GM15510 (cell line): ENCODE data around the gene RACGAP1.

ENCODE experiments used
- POLR2A ChIP-seq: IDR thresholded peaks from 3 replicates; pipeline ENCODE4 v1.6.1; 2011; ENCODE audit warnings: borderline replicate concordance; ENCODE audit not compliant: insufficient read length; ENCODE audit errors: extremely low read depth

RACGAP1 gene, protein sequence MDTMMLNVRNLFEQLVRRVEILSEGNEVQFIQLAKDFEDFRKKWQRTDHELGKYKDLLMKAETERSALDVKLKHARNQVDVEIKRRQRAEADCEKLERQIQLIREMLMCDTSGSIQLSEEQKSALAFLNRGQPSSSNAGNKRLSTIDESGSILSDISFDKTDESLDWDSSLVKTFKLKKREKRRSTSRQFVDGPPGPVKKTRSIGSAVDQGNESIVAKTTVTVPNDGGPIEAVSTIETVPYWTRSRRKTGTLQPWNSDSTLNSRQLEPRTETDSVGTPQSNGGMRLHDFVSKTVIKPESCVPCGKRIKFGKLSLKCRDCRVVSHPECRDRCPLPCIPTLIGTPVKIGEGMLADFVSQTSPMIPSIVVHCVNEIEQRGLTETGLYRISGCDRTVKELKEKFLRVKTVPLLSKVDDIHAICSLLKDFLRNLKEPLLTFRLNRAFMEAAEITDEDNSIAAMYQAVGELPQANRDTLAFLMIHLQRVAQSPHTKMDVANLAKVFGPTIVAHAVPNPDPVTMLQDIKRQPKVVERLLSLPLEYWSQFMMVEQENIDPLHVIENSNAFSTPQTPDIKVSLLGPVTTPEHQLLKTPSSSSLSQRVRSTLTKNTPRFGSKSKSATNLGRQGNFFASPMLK

DNA sequence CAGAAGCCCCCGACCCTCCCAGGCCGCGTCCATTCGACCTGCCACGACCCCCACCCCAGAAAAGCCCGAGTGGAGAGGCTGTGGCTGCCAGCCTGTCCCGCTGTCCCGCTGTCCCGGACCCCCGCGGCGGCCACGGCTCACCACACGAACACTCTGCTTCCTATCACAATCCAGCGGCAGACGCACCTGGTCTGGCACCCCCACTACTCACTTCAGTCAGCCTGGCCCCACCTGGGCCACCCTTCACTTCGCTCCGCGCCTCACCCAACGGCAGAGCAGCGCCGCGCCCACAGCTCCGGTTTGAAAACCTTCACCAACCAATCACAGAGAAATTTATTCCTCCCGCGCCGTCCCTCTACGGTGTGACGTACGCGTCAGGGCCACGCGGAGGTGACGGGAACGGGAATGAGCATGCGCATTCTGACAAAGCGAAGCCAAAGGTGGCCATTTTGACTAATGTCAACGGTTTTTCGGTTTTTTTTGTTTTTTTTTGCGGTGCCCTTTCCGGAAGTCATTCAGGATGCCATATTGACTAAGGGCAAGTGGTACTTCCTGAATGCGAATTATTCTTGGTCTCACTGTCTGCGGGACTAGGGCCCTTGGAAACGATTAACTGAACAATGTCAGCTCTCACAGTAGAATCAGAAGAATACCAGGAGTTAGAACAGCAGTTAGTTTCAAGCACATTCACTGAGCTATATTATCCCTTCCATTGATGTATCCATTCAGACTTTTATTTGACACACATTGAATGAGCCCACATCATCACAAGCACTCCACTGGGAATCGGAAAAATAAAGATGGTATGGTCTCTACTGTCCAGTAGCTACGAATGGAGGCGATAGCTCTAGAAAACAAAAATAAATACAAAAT, at the start of gene RACGAP1:
Gene RACGAP1, minus strand, starts transcription at position 308 of the 873 bp plus-strand sequence. CDS start 8,779 bp downstream, outside the sequence.
- peak; percentile 59 for TF ChIP-seq POLR2A

DNA sequence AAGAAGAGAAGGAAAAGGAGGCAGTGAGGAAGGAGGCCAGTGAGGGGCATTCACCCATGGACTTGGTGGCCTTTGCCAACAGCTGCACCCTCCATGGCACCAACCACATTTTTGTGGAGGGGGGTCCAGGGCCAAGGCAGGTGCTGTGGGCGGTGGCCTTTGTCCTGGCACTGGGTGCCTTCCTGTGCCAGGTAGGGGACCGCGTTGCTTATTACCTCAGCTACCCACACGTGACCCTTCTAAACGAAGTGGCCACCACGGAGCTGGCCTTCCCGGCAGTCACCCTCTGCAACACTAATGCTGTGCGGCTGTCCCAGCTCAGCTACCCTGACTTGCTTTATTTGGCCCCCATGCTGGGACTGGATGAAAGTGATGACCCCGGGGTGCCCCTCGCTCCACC, 48.4 kb upstream of the RACGAP1 start:
- no peak for TF ChIP-seq POLR2A

DNA sequence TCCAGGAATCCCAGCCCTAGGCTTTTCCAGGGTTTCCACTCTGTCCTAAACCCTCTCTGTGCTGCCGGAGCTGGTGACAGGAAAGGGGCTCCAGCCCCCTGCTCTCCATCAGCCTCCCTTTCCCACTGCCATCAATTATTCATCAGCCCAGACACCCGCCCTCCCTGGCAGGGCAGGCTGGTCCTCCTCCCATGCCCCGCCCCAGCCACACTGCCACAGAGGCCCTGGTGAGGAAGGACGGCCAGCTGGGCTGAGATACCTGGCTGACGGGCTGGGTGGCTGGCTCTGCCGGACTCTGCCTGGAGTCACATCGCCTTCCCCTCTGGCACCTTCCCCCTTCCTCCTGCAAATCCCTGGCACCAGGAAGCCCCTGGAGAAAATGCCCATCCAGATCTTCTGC, 47.9 kb upstream of the RACGAP1 start:
- no peak for TF ChIP-seq POLR2A

DNA sequence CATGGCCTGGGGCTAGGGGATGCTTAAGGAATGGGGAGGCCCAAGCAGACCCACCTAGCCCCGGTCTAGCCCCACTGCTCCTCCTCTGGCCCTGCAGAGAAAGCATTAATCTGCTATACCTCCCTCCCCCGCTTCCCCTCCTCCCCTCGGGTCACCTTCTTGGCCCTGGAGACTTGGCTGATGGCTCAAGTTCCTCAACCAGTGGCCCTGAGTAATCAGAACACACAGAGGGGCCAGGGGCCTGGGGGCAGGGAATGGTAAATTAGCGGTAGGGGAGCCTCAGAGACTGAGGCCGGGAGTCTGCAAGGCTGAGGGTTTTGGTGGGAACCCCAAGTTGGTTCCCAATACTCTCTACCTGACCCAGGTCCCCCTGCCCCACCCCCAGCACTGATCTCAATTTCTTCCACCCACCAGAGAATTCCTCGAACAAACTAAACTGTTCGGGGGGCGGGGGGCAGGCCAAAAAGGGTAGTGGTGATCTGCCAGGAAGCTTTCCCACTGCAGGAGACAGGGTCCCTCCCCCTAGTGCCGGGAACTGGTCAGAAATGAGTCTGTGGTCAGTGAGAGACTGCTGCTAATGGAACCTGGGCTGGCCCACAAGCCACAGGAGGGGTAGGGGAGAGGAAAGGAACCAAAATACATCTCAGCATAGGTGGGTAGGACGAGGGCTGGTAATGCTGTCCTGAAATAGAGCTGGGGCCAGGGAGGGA, 47.1 kb upstream of the RACGAP1 start:
- no peak for TF ChIP-seq POLR2A

DNA sequence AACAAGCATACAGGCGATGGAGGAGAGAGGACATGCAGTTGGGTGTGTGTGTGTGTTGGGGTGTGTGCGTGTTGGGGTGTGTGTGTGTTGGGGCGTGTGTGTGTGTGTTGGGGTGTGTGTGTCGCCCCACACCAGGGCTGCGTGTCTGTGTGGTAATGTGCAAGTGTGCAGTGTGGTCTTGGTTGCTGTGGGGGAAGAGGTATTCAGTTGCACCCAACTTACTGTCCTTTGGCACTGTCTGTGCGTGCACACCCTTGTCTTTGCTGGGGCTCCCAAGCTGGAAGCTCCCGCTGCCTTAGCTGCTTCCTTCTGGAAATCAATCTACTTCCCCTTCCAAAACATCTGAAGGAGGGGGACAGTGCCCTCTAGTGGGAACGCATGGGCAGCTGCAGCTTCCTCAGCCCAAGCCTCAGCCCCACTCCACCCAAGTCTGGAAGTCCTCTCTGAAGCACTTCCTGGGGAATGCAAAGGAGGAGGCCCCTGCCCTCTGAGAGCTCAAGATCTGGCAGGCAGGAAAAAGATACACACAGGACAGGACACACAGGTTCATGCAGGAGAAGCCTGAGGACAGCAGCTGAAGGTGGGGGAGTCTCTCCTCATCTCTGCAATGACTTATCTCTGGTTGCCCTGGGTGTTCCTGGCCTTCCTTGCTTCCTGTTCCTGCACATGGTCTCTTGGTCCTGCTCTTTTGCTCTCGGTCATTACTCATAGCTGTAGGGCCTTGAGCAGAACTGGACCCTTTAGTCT, 45.2 kb upstream of the RACGAP1 start:
- no peak for TF ChIP-seq POLR2A

DNA sequence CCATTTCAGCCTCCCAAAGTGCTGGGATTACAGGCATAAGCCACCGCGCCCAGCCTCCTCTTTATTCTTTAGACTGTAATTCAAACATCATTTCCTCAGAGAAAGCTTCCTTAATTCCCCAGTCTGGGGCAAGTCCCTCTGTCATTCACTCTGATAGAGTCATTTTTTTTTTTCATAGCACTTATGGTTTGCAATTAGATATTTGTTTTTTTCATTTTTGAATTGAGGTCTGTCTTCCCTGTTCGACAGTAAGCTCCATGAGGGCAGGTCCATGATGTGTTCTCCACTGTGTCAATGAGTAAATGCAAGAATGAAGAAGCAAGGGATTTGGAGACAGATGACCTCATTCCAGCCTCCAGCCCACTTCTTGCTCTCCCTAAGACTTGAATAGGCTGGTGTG, 44.2 kb upstream of the RACGAP1 start:
- TF ChIP-seq POLR2A: no peak

DNA sequence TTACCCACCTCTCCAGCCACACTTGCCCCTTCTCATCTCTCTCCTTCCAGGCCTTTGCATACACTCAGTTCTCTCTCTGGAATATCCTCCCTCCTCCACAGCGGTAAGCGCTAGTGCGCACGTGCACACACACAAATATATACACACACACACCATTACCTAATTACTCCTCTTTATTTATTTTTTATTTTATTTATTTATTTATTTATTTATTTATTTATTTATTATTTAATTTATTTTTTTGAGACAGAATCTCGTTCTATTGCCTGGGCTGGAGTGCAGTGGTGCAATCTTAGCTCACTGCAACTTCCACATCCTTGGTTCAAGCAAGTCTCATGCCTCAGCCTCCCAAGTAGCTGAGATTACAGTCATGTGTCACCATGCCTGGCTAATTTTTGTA, 43.8 kb upstream of the RACGAP1 start:
- no peak for TF ChIP-seq POLR2A

DNA sequence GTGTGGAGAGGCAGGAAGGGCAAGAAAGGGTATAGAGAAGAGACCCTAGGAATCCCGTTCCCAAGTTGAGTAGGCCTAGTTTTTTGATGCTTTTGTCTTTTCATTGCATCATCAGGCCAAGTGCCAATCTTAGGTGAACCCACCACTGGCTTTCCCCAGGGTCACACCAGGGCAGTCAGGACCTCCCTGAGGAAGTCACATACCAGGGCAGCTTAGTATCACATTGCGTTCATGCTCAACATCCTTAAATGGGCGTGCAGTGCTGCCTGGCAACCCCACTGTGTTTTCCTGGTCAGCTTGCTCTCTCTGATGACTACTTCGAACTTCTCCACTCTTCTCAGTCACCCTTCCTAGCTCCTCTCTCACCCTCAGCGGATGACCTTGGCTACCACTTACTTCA, 41.1 kb upstream of the RACGAP1 start:
- TF ChIP-seq POLR2A: no peak

DNA sequence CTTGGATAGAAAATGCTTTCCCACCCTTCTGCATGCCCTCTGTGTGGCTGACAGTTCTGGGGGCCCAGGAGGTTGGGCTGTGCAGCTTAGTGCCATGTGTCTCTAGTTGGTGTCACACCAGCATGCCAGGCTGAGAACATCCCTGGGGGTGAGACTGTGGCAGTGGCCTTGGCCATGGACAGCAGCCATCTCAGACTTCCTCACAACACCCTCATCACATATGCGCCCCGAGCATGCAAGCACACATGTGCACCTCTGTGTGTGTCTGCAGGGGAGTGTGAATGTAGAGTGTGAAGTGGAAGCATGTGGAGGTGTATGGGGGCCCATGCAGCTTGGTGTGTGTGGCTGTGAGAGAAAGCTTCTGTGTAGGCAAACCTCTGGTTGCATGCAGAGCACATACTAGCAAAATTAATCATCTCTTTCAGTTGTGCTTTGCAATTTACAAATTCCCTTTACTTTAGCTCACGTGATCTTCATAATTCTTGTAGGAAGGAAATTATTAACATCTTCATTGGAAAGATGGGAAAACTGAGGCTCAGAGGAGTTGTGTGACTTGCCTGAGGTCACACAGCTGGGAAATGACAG, 40.5 kb upstream of the RACGAP1 start:
- TF ChIP-seq POLR2A: no peak

DNA sequence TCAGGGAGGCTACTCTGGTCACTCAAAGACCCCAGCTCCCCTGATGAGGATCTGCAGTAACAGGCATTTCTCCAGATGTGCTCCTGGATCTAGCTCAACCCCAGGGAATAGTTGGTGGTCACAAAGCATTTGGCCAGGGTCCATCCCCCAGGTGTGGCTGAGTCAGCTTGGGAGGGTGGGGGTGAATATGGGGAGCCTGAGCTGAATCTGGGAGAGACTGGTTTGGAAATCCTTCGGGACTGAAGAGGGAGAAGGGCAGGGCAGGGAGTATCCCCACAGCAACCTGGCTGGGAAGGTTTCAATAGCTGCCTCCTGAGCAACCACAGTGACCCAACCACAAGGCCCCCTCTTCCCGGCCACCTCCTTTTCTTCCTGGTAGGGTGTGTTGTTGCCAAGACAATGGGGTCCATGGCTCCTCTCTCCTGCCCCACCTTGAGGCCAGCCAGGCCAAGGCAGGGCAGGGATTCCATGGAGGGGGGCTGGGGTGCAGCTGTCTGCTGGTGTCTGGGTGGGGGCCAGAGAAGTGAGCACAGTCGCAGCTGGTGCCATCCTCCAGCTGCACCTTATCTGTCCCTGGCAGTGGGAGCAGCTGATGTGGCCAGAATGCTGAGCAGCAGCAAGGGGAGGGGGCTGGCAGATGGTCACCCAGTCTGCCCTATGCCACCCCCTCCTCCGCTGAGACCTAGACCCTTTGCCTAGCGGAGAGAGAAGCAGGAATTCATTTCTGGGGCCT, 37.6 kb upstream of the RACGAP1 start:
- no peak for TF ChIP-seq POLR2A

DNA sequence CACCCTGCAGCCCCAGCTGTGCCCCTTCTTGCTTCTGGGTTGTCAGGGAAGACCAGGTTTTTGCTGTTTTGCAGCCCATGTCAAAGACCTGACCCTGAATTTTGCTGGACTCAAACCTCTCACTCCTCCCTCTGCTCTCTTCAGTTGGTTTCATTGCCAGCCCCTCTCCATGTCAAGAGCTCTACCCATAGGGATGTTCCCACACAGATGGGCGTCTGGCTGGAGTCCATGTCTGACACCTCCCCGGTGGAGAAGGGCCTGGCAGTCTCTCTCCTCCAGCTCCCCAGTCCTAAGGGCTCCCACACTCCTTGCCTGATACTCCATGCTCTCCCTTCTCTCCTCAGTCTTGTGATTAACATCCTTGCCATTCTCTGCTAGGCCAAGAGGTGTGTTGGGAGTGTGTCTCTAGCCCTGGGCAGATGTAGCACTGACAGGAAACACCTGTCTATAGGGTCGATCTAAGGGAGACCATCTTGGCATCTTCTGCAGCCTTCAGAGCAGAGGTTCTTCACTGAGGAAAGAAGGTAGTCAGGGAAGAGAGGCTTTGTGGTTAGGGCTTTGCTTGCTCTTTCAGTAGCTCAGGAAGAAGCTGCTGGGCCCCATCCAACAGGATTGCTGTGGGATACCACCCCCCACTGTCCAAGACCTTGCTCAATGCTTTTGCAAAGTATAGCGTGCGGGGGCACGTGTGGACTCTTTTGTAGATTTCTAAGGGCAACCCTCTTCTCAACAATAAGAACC, 36.8 kb upstream of the RACGAP1 start:
- TF ChIP-seq POLR2A: no peak

DNA sequence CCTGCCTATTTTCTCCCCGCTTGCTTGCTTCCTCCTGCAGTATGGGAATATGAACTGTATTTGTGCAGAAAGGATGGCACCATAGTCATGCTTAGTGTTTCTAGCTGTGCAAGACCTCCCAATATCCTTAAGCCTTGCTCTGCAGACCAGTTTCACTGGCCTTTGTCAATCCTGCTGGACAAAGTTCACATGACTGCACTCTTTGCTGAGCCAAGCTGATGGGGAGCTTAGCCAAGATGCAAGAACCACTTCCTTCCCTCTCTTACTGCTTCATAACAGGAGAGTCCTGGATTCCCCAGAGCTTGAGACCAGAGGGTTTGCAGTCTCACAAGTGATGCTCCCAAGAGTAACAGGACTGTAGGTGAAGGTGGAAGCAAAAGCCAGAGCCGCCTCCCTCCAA, 35.9 kb upstream of the RACGAP1 start:
- no peak for TF ChIP-seq POLR2A
